Thyroid gland (tissue), 4 donors: ENCODE measurements around the gene DNAJC10.

Experiments used
- POLR2A ChIP-seq, 2 donors: fragments of 450-650 bp; IDR thresholded peaks; one replicate each; pipeline ENCODE4 v1.6.1; 2017; ENCODE audit warnings: antibody characterized with exemption in 2 of 2, mild to moderate bottlenecking in 2 of 2, moderate library complexity in 1 of 2
- TF ChIP-seq, protein P1 (sequence below), 6 experiments: fragments of 200-600 bp in 3 of 6; fragments of 450-650 bp in 3 of 6; sonication (generic) in 3 of 6; IDR thresholded peaks; one replicate each; pipeline ENCODE4 v1.5.1; 2016 to 2019; ENCODE audit warnings: antibody characterized with exemption in 6 of 6, mild to moderate bottlenecking in 2 of 6, inconsistent platforms in 1 of 6, moderate library complexity in 1 of 6

DNA sequence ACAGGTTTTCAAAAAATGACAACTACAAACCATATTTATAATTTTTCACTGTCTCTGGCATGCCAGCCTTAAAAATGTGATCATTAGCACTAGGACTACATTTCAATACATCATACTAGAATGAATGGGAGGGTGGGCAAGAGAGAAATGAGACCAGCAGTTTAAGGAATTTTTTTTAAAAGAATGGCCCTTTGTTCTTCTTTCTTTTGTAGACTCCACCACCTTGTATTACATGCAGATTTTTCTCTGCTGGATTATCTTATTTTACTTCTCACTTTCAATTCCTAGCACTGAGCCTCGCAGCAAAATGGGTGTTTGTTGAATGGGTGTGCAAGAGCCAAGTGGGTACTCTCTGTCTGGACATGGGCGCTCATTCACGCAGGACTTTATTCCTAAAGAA is 110.4 kb downstream of the DNAJC10 start:
- TF ChIP-seq, protein P1, sequence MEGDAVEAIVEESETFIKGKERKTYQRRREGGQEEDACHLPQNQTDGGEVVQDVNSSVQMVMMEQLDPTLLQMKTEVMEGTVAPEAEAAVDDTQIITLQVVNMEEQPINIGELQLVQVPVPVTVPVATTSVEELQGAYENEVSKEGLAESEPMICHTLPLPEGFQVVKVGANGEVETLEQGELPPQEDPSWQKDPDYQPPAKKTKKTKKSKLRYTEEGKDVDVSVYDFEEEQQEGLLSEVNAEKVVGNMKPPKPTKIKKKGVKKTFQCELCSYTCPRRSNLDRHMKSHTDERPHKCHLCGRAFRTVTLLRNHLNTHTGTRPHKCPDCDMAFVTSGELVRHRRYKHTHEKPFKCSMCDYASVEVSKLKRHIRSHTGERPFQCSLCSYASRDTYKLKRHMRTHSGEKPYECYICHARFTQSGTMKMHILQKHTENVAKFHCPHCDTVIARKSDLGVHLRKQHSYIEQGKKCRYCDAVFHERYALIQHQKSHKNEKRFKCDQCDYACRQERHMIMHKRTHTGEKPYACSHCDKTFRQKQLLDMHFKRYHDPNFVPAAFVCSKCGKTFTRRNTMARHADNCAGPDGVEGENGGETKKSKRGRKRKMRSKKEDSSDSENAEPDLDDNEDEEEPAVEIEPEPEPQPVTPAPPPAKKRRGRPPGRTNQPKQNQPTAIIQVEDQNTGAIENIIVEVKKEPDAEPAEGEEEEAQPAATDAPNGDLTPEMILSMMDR (IDR thresholded peaks at IDR 0.05) = no peak
- no peak for TF ChIP-seq POLR2A (IDR thresholded peaks at IDR 0.05)
